ENCODE measurements around the gene PAFAH2.

PAFAH2 gene

GRCh38 chr1:26020330-26020768 lies 22.5 kb upstream of the PAFAH2 start:
- Histone ChIP-seq H3K9ac (ENCODE audit: low read length) (no peak overlapping the region), H3K9me3 (ENCODE audit: insufficient read depth, low read length) (no peaks in the 10 kb centered on the region), H3K4me2 (ENCODE audit: low read length) (no peak overlapping the region), H3K27ac (ENCODE audit: low read length) (no peak overlapping the region), H4K20me1 (ENCODE audit: insufficient read depth, low read length) (no peaks in the 10 kb centered on the region), H3K79me2 (ENCODE audit: low read length) (no peaks in the 10 kb centered on the region), H3K4me3 (ENCODE audit: low read length) (no peak overlapping the region), H2AFZ (ENCODE audit: low read depth, low read length) (no peak overlapping the region), H3K4me1 (ENCODE audit: low read length) (no peaks in the 10 kb centered on the region), H3K36me3 (replicated peaks; ENCODE audit: low read depth, low read length) (no peaks in the 10 kb centered on the region), H3K27me3 (ENCODE audit: low read depth, low read length) (no peaks in the 10 kb centered on the region; the same call in 1 of the 2 replicates)
- TF ChIP-seq, protein P1, sequence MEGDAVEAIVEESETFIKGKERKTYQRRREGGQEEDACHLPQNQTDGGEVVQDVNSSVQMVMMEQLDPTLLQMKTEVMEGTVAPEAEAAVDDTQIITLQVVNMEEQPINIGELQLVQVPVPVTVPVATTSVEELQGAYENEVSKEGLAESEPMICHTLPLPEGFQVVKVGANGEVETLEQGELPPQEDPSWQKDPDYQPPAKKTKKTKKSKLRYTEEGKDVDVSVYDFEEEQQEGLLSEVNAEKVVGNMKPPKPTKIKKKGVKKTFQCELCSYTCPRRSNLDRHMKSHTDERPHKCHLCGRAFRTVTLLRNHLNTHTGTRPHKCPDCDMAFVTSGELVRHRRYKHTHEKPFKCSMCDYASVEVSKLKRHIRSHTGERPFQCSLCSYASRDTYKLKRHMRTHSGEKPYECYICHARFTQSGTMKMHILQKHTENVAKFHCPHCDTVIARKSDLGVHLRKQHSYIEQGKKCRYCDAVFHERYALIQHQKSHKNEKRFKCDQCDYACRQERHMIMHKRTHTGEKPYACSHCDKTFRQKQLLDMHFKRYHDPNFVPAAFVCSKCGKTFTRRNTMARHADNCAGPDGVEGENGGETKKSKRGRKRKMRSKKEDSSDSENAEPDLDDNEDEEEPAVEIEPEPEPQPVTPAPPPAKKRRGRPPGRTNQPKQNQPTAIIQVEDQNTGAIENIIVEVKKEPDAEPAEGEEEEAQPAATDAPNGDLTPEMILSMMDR (IDR thresholded peaks at IDR 0.05; ENCODE audit: low read depth, low read length) = no peak
- TF ChIP-seq EZH2phosphoT487 (IDR thresholded peaks at IDR 0.05; ENCODE audit: low read depth) = no peak

DNA sequence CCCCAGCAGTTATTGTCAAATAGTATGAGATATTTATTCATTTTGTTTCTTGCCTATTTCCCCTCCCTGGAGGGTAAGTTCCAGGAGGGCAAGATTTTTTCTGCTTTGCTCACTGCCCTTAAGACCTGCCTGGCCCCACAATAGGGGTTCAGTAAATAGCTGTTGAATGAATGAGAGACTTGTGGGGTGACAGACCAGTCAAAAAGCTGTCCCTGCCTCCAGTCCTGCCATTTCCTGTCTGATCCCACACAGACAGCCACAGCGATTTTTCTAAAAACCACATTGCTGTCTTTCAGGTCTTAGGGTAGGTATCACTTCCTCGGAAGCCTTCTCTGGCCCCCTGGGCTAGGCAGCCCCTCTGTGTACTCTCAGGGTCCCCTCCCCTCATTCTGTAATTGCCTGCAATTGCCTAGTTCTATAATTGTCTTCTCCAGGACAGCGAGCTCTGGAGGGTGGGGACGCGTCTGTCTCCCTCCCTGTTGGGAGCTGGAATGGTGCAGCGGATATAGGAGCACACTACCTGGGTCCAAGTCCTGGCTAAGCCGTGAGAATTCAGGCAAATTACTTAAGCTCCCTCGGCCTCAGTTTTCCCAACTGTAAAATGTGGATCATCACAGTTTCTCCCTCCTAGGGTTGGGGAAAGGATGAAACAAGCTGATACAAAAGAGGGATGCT lies 21.9 kb upstream of the PAFAH2 start:
- H3K4me3 ChIP-seq (ENCODE audit: low read length) = no peak overlapping the region
- H3K27ac ChIP-seq (ENCODE audit: low read length) = no peak overlapping the region
- H3K4me2 ChIP-seq (ENCODE audit: low read length) = no peak overlapping the region
- H2AFZ ChIP-seq (ENCODE audit: low read depth, low read length) = no peak overlapping the region
- no peaks in the 10 kb centered on the region for H3K4me1 ChIP-seq (ENCODE audit: low read length)
- no peaks in the 10 kb centered on the region for H3K9me3 ChIP-seq (ENCODE audit: insufficient read depth, low read length)
- H4K20me1 ChIP-seq (ENCODE audit: insufficient read depth, low read length) = no peaks in the 10 kb centered on the region
- no peaks in the 10 kb centered on the region; the same call in 1 of the 2 replicates for H3K27me3 ChIP-seq (ENCODE audit: low read depth, low read length)
- H3K36me3 ChIP-seq (replicated peaks; ENCODE audit: low read depth, low read length) = no peaks in the 10 kb centered on the region
- TF ChIP-seq, protein P1 (IDR thresholded peaks at IDR 0.05; ENCODE audit: low read depth, low read length) = no peak
- no peak for TF ChIP-seq EZH2phosphoT487 (IDR thresholded peaks at IDR 0.05; ENCODE audit: low read depth)
- no peak overlapping the region for H3K9ac ChIP-seq (ENCODE audit: low read length)
- no peaks in the 10 kb centered on the region for H3K79me2 ChIP-seq (ENCODE audit: low read length)

- Histone ChIP-seq H3K4me2 (ENCODE audit: low read length) (no peak overlapping the region), H3K27me3 (ENCODE audit: low read depth, low read length) (no peaks in the 10 kb centered on the region), H3K36me3 (replicated peaks; ENCODE audit: low read depth, low read length) (no peaks in the 10 kb centered on the region), H4K20me1 (ENCODE audit: insufficient read depth, low read length) (no peaks in the 10 kb centered on the region), H3K4me3 (ENCODE audit: low read length) (no peak overlapping the region), H3K9me3 (ENCODE audit: insufficient read depth, low read length) (no peaks in the 10 kb centered on the region), H3K27ac (ENCODE audit: low read length) (no peak overlapping the region), H3K9ac (ENCODE audit: low read length) (no peak overlapping the region), H3K4me1 (ENCODE audit: low read length) (no peaks in the 10 kb centered on the region), H3K79me2 (ENCODE audit: low read length) (no peaks in the 10 kb centered on the region), H2AFZ (ENCODE audit: low read depth, low read length) (no peak overlapping the region)
- no peak for TF ChIP-seq EZH2phosphoT487 (IDR thresholded peaks at IDR 0.05; ENCODE audit: low read depth)
These were observed 19.7 kb upstream of the PAFAH2 start for GRCh38 chr1:26017606-26018005.

- H3K79me2 ChIP-seq (ENCODE audit: low read length) = no peaks in the 10 kb centered on the region
- no peak overlapping the region for H3K9ac ChIP-seq (ENCODE audit: low read length)
- no peak overlapping the region for H3K4me2 ChIP-seq (ENCODE audit: low read length)
- H3K9me3 ChIP-seq (ENCODE audit: insufficient read depth, low read length) = no peaks in the 10 kb centered on the region
- H3K27ac ChIP-seq (ENCODE audit: low read length) = no peak overlapping the region
- no peaks in the 10 kb centered on the region for H3K4me1 ChIP-seq (ENCODE audit: low read length)
- no peaks in the 10 kb centered on the region for H4K20me1 ChIP-seq (ENCODE audit: insufficient read depth, low read length)
- H3K27me3 ChIP-seq (ENCODE audit: low read depth, low read length) = no peaks in the 10 kb centered on the region
- H3K36me3 ChIP-seq (replicated peaks; ENCODE audit: low read depth, low read length) = no peaks in the 10 kb centered on the region
- H2AFZ ChIP-seq (ENCODE audit: low read depth, low read length) = no peak overlapping the region
- TF ChIP-seq, protein P1 (IDR thresholded peaks at IDR 0.05; ENCODE audit: low read depth, low read length) = no peak
- TF ChIP-seq EZH2phosphoT487 (IDR thresholded peaks at IDR 0.05; ENCODE audit: low read depth) = no peak
- H3K4me3 ChIP-seq (ENCODE audit: low read length) = no peak overlapping the region
These were observed 19.2 kb upstream of the PAFAH2 start for GRCh38 chr1:26016953-26017545.
